ENCODE measurements around the gene BRICD5.

The BRICD5 gene

GRCh38 chr16:2179107-2179501, 31.6 kb downstream of the BRICD5 start:
- no peak for DNase-seq

- DNase-seq = no peak
Measured at GRCh38 chr16:2178321-2179106, 32.1 kb downstream of the BRICD5 start.

DNA sequence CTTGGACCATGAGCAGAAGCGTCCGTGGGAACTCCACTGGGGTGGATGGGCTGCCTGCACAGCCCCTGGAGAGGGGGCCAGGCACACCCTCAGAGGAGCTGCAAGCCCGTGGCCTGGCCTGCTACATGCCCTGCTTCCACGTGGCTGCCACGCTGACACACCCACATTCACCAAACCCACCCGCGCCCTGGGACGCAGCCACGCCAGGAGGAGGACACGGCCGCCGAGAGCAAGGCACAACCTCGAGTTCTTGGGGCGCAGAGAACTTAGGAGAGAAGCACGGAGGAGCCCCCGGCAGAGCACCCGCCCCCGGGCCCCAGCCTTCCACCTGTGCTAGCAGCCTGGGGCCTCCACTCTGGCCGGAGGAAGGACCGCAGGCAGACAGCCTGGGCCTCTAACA, 33.1 kb downstream of the BRICD5 start:
- DNase-seq = no peak

- no peak for DNase-seq
Measured at GRCh38 chr16:2177101-2177500, 33.6 kb downstream of the BRICD5 start.

- no peak for DNase-seq
Measured at GRCh38 chr16:2176047-2176446, 34.6 kb downstream of the BRICD5 start.

GRCh38 chr16:2175454-2175853, 35.2 kb downstream of the BRICD5 start:
- DNase-seq = no peak

GRCh38 chr16:2174396-2175131, 36.1 kb downstream of the BRICD5 start:
- no peak for DNase-seq

- DNase-seq = no peak
Measured at GRCh38 chr16:2173916-2174315, 36.7 kb downstream of the BRICD5 start.

DNA sequence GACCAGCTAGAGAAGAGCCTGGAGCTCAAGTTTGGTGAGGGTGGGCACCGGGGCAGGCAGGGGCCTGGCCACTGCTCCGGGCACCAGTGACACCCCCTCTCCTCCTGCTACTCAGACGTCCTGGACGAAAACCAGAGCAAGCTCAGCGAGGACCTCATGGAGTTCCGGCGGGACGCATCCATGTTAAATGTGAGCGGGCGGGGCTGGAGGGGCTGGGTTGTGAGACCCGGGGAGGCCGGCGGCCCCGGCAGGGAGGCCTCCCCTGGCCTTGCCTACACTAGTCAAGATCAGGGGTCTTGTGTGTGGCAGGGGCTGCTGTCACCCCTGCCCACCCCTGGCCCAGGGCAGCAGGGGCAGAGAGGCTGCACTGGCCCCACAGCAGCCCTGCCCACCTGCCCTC, 37.3 kb downstream of the BRICD5 start:
- DNase-seq = no peak

DNA sequence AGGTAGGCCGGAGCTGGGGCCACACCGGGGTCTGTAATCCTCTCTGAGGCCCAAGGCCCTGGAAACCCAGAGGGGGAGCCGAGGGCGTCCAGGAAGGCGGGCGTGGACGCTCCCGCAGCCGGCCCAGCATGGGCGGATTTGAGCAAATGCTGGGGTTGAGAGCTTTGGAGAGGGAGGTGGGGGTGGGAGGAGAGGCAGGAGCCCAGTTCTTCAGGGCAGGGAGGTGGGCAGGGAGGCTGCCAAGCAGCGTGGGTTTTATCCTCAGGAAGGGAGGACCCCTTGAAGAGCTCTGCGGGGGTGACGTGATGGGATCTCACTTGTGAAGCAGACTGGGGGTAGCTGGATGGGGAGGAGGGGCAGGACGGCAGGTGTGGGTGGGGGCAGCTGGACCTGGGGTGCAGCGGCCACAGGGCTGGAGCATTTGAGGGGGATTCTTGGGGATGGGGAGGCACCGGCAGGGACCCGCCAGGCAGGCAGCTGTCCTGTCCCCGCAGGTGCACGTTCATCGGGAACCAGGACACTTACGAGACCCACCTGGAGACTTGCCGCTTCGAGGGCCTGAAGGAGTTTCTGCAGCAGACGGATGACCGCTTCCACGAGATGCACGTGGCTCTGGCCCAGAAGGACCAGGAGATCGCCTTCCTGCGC, 37.9 kb downstream of the BRICD5 start:
- DNase-seq = no peak

GRCh38 chr16:2171601-2172178, 39.0 kb downstream of the BRICD5 start:
- DNase-seq = no peak

DNA sequence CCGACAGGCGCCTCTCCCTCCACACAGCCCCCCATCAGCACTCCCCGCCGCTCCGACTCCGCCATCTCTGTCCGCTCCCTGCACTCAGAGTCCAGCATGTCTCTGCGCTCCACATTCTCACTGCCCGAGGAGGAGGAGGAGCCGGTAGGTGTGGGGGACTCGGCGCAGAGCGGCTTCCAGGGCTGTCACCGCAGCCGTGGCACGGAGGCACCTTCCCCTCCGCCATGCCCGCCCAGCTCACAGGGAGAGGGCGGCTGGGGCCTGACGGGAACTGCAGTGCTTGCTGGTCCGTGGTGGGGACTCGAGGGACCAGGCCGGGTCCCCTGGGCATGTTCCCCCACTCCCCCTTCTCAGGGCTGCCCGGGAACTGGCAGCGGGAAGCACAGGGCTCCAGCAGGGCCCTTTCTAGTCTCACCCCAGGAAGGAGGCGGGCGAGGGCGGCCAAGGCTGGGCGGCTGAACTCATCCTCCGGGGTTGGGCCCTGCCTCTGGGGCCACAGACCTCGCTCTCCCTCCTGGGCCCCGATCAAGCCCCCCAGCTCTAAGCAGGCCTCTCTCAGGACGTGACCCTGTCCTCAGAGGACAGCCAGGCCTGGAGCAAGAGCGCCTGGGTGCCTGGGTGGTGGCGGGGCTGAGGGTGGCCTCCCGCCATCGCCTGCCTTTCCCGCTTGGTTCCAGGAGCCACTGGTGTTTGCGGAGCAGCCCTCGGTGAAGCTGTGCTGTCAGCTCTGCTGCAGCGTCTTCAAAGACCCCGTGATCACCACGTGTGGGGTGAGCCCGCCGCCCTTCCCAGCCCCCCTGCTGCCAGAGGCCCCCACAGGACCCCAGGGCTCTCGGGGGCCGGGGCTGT, 39.9 kb downstream of the BRICD5 start:
- DNase-seq = no peak

GRCh38 chr16:2170080-2170479, 40.6 kb downstream of the BRICD5 start:
- no peak for DNase-seq

DNA sequence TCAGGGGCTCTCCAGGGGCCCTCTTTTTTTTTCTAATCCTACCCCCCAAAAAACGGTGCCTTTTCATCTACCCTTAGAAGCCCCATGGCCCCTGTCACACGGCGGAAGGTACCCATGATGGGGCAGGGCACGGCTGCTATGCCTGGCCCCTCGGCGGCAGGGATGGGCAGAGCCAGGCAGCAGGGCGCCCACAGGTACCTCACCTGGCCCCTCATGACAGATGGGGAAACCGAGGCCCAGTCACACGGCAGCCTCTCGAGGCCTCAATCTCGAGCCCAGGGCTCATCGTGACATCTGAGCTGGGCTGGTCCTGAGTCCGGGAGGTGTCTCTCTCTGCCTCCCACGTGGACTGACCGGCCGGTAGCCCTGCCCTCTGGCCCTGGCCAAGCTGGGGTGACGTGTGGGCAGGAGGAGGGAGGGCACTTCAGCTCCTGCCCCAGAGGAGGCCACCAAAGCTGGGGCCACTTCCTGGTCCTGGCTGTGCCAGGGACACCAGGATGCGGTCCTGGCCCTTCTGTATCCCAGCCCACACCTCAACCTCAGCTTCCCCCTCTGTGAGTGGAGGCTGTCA, 43.5 kb downstream of the BRICD5 start:
- no peak for DNase-seq

- no peak for DNase-seq
Measured at GRCh38 chr16:2166263-2167067, 44.2 kb downstream of the BRICD5 start.

DNA sequence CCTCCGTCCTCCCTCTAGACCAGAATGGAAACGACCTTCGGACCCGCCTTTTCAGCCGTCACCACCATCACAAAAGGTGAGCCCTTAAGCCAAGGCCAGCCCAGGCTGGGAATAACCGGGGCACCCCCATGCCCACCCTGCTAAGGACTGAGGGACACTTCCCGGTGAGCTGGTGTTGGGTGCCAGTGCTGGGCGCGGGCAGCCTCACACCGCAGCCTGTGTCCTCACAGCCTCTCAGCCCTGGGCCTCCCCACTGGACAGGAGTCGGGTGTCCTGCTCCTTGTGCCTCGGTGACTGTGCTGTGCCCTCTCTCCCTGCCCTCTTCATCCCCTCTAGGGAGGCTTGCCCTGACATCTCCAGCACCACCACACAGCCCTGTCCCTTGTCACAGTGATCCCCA, 44.8 kb downstream of the BRICD5 start:
- DNase-seq = no peak

- DNase-seq = no peak
Measured at GRCh38 chr16:2163211-2163881, 47.3 kb downstream of the BRICD5 start.

GRCh38 chr16:2162676-2163118, 48.0 kb downstream of the BRICD5 start:
- no peak for DNase-seq

DNA sequence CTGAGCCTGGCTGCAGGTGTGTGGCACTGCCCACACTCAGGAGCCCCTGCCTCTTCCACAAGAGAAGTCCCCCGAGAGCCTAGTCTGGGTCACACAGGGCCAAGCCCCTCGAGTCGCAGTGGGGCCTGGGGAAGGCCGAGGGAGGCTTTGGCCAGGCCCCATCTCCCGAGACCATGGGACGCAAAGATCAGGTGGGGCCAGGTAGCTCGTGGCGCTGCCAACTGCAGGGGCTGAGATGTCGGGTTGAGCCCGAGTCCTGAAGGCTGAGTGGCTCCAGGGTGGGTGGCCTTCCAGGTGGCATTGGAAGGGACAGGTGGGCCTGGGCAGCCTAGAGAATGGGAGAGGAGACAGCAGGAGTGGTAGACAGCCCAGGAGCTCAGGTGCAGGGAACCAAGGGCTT, 48.8 kb downstream of the BRICD5 start:
- DNase-seq = no peak

- DNase-seq = no peak
Measured at GRCh38 chr16:2160915-2161551, 49.6 kb downstream of the BRICD5 start.
